ENCODE measurements around the gene SERAC1.

DNA sequence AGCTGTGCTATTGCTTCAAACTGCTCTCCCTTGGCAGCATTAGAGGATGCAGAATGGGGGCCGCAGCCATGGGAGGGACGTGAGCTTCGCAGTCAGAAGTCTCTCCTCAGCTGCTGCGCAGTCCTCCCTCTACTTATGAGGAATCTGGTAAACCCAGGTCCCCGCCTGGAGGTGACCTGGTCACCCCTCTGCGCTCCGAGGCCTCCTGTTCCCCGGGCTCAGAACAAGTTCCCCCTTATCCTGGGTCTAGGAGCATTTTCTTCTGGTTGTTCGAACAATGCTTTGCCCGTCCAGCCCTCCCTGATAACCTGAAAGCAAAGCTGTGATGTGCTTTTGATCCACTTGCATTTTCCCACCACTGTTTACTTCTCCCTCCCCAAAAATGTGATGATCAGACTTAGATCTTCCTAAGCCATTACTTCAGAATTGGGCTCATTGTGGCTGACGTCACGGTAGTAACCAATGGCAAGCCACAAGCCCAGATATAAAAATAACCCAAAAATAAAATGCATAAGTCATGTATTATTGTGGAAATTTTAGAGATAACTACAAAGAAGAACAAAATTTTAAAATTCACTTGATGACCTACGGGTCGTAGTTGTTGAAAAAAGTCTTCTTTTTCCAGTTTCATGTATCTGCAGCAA, 80.7 kb downstream of the SERAC1 start:
- TF ChIP-seq, protein P1, sequence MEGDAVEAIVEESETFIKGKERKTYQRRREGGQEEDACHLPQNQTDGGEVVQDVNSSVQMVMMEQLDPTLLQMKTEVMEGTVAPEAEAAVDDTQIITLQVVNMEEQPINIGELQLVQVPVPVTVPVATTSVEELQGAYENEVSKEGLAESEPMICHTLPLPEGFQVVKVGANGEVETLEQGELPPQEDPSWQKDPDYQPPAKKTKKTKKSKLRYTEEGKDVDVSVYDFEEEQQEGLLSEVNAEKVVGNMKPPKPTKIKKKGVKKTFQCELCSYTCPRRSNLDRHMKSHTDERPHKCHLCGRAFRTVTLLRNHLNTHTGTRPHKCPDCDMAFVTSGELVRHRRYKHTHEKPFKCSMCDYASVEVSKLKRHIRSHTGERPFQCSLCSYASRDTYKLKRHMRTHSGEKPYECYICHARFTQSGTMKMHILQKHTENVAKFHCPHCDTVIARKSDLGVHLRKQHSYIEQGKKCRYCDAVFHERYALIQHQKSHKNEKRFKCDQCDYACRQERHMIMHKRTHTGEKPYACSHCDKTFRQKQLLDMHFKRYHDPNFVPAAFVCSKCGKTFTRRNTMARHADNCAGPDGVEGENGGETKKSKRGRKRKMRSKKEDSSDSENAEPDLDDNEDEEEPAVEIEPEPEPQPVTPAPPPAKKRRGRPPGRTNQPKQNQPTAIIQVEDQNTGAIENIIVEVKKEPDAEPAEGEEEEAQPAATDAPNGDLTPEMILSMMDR (IDR thresholded peaks at IDR 0.05), result no peak
- no peak for TF ChIP-seq EZH2 (IDR thresholded peaks at IDR 0.05; ENCODE audit: borderline replicate concordance, insufficient read depth, low read depth, low read length, poor library complexity, severe bottlenecking)

Data from B cell (primary cell).